Activated CD4-positive, alpha-beta T cell treated with anti-CD3 and anti-CD28 coated beads for 4 hours (primary cell): ENCODE measurements around the gene CLCA4.

Experiments
- DNase-seq, 2 donors: peaks; one replicate each; pipeline ENCODE4 v3.0.0-alpha.2; 2020

Gene CLCA4, protein sequence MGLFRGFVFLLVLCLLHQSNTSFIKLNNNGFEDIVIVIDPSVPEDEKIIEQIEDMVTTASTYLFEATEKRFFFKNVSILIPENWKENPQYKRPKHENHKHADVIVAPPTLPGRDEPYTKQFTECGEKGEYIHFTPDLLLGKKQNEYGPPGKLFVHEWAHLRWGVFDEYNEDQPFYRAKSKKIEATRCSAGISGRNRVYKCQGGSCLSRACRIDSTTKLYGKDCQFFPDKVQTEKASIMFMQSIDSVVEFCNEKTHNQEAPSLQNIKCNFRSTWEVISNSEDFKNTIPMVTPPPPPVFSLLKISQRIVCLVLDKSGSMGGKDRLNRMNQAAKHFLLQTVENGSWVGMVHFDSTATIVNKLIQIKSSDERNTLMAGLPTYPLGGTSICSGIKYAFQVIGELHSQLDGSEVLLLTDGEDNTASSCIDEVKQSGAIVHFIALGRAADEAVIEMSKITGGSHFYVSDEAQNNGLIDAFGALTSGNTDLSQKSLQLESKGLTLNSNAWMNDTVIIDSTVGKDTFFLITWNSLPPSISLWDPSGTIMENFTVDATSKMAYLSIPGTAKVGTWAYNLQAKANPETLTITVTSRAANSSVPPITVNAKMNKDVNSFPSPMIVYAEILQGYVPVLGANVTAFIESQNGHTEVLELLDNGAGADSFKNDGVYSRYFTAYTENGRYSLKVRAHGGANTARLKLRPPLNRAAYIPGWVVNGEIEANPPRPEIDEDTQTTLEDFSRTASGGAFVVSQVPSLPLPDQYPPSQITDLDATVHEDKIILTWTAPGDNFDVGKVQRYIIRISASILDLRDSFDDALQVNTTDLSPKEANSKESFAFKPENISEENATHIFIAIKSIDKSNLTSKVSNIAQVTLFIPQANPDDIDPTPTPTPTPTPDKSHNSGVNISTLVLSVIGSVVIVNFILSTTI

DNA sequence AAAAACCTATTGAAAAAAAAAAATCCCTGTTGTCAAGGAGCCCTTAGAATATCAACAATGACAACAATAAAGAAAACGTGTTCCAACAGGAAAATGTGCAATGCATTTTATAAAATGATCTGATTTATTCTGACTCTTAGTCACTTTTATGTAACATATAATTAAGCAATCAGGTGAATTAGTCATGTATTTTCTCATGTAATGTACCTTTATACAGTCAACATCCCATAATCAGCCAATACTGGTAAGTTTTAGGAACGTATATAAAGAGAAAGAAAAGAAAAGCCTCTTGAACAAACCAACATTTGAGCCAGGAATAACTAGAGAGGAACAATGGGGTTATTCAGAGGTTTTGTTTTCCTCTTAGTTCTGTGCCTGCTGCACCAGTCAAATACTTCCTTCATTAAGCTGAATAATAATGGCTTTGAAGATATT lies at the start of gene CLCA4:
Gene CLCA4 (plus strand): TSS at position 292 of the 435 bp plus-strand sequence. CDS start 42 bp downstream, at position 334.
- DNase-seq: no peak

DNA sequence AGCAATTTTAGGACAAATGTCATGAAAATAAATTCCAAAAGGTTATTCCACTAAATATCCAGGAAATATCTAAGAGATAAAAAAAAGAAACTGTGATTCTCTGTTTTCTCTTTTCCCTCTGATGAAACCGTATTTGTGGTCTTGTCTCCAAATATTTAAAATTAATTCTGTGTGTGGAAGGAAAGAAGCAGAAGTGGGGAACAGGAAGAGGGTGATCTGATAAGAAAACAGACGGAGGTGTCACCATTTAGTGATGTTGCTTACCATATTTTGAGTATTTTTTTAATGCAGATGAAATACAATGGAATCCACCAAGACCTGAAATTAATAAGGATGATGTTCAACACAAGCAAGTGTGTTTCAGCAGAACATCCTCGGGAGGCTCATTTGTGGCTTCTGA lies 48.6 kb upstream of the CLCA4 start:
- no peak for DNase-seq

DNA sequence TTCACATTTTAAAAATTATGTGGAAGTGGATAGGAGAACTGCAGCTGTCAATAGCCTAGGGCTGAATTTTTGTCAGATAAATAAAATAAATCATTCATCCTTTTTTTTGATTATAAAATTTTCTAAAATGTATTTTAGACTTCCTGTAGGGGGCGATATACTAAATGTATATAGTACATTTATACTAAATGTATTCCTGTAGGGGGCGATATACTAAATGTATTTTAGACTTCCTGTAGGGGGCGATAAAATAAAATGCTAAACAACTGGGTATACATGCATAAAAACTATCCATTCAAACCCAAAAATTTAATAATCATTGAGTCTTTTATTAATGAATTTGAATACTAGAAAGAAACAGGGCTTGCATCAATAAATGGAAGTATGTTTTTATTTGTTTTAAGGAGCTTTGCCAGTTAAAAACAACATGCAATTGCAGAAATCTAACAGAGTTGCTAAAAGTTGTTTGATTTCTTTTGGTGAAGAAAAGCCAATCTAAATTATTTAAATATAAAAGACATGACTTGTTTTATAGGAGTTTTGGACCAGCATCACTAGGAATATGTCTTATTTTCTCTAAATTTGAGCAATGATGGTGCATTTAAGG lies 46.8 kb upstream of the CLCA4 start:
- DNase-seq: no peak

DNA sequence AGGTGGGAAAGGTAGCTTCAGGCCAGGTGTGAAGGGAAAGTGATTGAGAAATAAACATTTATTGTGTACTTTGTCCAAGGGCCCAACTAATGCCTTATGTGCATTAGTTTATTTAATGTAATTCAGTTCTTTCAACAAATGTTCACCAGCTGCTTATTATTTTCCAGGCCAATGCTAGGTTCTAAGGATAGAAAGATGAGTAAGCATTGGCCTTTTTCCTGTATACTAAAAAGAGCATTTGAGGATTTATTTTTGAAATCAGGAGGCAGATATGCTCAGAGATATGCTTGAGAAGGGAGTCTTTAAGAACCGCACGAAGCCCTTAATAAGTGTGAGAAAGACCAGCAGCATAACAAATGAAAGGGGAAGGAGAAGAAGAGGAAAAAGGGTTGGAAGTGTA lies 46.2 kb upstream of the CLCA4 start:
- DNase-seq: no peak

DNA sequence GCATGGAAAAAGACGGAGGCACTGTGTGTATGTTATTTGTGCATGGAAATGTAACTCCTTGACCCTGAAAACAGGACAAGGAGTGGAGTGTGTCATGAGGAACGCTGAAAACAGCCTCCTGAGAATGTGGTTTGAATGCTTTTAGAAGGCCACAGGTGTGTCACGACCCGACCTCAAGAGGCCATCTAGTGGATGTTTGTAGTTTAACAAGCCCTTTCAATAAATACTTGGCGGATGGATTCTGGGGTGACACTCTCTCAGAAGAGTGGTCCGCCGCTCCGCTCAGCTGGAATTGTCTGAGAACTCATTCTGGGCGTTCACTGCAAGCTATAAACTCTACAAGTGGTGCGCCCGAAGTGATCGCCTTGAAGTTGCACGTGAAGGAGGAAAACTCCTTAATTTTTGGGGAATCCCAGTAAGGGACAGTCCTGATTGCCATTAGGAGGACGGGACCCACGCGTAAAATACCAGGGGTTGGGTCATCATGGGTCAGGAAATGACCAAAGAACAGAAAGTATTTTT lies 44.7 kb upstream of the CLCA4 start:
- peak; percentile 27 to 36 for DNase-seq

DNA sequence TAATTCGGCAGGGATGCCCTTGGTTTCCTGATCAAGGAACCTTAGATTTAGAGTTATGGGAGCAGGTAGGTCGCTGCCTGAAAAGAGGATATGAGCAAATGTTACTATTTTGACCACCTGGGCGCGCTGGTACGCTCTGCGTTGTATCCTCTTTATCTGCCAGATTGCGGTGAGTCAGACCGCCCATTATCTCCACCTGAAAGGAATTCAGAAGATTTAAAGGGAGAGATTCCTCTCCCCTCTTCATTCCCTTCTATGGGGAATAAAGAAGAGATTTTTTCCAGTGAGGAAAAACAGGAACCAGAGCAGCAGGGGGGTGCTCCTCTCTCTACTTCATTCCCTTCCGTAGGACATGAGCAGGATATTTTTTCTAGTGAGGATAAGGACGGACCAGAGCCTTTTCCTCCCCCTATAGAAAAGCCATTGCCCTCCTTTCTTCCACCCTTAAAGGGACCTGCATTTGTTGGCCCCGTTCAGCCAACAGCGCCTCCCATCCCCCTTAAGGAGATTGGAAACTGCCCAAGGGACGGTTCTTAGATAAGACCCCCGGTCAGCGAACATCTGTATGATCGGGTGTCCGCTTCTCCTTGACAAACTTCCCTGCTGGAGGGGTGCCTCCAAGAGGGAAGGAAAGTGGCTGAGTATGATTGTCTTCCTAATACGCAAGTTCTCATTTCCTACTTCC lies 44.0 kb upstream of the CLCA4 start:
- DNase-seq: peak in 1 of 2 donors; percentile 8

DNA sequence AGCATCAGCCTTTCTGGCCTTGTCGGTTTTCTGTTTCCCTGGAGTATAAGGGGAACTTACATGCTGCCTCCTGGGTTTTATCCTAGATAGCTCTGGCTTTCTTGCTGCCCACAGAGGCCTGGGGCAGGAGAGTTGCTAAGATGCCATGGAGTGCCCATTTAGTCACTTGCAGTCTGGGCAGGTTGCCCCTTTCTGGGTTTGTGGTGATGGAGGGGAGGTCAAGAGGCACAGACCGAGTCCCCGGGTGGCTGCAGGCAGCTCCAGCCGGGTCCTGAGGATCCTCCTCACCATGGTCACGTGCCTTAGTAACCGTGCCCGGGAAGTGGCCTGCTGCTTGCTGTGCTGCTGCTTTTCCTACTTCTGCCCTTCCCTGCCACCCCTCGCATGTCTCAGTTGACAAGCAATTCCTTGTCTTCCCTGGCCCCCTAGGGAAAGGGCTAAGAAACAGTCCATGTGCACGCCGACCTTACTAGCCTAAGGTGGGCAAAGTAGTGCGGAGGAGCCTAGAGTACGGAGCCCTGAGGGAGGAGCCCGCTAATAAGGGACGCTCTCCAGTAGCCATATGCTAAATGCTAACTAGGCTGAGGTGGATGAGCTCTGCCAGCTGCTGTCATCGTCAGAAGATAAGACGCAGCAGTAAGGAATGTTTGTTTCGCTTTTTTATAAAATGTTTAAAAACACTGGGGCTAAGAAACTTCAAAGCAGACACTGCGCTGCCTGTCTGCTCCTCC lies 43.3 kb upstream of the CLCA4 start:
- no peak for DNase-seq

DNA sequence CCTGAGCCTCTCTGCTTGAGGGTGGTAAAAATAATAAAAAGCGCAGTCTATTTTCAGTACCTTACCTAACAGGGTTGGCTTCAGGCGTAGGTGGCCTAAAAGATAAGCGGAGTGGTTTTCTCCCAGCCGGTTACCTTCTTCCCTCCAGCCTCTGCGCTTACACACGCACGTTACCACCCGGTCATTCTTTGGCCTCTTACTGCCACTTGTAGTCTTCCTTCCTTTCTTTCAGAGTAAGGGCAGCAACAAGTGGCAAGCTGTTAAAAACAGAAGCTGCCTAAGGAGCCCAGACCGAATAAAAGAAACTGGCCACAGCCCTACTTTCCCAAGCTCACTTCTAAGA lies 42.8 kb upstream of the CLCA4 start:
- DNase-seq: no peak

DNA sequence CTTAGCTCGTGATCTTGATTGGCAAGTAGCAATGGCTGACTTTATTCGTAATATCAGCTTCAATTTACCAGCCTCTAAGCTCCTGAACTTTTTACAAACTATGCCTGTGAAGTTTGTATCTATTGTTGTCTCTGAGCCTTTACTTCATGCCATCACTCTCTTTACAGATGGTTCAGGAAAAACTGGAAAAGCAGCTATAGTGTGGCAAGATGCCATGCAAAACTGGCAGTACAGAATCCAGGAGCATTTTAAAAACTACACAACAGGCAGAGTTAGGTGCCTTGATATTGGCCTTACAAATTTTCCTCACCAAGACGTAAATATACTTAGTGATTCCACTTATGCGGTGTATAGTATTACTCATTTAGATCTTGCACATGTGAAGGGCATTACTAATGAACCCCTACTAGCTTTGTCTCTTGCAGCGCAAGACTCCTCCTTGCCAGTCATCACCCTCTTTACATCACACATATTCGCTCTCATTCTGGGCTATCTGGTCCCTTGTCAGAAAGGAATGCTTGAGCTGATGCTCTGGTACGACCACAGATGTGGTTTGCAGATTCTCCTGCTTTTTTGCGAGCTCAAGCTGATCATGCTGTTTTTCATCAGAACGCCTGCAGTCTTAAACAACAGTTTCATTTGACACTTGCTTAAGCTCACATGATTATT lies 41.8 kb upstream of the CLCA4 start:
- no peak for DNase-seq

DNA sequence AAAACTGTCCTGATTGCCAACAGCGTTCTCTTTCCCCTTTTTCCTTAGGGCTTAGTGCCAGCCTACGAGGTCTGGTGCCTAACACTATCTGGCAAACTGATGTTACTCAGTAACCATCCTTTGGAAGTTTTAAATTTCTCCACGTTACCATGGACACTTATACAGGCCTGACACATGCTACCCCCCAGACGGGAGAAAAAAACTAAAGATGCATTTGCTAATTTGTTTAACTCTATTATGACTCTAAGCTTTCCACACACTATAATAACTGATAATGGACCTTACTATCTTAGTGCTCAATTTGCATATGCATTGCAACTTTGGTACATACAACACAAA lies 41.3 kb upstream of the CLCA4 start:
- no peak for DNase-seq

DNA sequence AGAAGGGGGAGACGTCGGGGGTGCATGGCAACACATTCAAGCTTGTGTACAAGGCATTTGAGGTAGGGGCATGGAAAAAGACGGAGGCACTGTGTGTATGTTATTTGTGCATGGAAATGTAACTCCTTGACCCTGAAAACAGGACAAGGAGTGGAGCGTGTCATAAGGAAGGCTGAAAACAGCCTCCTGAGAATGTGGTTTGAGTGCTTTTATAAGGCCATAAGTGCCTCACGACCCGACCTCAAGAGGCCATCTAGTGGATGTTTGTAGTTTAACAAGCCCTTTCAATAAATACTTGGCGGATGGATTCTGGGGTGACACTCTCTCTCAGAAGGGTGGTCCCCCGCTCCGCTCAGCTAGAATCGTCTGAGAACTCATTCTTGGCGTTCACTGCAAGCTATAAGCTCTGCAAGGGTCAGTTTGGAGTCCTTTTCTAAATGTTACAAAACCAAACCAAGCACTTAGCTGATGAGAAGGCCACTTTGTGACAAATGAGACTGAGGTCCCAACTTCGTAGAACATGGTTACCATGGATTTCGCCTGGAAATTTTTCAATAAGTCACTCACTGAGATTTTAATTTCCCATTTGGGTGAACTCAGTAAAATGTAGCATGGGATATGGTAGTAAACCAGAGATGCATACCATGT lies 38.8 kb upstream of the CLCA4 start:
- no peak for DNase-seq

DNA sequence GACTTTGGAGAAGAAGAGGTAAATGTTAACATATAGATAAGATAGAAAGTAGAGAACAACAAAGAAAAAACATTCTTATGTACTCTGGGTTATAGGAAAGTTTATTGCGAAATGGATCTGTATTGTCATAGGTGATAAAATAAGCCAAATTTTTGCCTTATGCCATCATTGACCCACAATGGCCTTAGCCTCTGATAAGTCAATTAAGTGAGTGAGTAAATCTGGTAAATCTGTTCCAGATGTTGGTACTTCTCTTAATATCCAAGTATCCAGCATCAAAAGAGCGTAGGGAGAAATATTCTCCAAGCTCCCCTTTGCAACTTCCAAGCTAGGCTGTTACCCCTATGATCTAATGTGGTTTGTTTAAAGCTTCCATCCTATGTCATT lies 38.3 kb upstream of the CLCA4 start:
- DNase-seq: no peak

DNA sequence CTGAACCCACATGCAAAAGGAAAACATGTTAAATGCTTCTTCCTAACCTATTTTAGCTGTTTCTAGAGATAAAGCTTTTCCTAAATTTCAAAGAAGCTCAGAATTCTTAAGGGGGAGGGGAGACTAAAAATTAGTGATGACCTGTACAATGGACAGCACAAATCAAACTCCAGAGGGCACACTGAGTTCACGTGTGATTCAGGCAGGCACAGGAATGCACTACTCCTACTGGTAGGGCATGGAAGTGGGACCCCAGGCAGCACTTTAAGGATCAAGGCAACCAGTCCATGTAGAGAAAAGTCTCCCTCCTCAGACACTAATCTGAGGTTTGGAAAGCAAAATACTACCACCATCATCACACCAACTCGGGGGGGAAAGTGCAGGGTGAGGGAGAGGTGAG lies 31.3 kb upstream of the CLCA4 start:
- DNase-seq: no peak

DNA sequence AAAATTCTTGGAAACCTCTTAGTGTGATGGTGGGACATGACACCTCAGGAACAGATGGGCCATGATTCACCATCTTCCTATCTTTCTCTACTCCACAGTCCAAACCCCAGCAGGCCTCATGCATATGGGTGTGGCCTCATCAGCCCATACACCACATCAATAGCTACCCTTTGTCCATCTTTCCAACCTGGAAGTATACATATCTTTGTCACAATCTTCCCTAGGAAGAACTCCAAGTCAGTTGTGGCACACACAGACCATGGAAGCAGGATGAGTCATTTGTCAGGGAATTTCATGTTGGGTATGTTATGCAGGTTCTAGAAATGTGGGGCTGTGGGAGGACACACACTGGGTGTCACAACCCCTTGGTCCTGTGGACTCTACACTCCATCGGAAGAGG lies 30.5 kb upstream of the CLCA4 start:
- no peak for DNase-seq

DNA sequence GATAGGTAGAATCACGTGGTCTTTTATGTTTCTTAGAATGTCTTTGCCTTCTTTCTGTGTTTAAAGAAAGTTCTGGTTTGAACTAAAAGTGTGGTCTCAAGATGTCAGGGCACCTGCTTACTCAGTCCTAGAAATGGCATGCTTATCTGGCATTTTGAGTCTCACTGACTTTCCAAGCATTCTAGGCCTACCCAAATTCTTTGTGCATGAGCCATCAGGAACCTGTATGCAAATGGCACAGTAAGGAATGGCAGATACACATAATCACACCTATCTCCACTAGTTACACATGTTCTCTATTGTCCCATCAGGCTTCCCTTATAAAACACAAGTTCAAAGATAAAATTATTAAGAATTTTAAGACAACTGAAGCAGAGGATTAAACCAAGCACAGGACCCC lies 29.5 kb upstream of the CLCA4 start:
- no peak for DNase-seq

DNA sequence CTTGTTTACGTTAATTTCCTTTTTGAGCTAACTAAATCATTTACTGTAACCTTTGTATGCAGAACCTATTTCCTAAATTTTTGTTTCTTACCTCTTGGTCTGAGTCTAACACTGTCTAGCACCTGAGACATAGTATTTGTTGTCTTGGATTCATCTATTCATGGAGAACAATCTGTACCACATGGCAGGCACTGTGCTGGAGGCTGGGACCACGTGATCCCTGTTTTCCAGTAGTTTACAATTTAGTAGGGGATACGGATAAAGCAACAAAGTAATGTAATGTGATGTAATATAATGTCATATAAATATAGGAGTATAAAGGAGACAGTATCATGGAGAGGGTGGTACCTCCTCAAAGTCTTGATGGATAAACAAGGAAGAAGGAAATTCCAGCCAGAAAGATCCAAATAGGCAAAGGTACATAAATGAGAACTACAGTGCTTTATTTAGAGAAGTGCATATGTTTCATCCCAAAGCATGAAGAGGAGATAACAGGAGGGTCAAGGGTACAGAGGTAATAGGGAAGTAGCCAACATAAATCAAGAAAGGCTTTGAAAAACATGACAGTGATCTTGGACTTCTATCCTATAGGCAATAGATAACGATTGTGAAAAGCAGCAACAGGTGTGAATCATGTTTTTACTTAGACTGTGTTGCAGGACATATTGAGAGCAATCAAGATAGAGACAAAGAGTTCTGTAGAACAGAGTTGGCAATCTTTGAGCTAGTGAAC lies 25.9 kb upstream of the CLCA4 start:
- no peak for DNase-seq

DNA sequence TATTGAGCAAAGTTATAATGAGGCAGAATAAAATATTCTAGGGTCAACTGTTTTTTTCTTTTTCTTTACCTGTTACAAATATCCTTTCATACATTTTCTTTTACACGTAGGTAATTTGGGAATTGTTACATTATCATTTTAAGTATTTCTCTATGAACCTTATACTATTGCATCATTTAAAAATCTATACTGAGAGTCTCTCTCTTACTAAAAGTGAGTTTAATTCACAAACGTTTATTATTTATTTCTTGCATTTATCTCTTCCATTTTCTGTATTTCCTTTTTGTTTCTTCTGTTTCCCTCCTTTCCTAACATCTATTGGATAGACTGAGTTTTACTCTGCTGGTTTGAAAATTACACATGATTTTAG lies 25.4 kb upstream of the CLCA4 start:
- DNase-seq: no peak

DNA sequence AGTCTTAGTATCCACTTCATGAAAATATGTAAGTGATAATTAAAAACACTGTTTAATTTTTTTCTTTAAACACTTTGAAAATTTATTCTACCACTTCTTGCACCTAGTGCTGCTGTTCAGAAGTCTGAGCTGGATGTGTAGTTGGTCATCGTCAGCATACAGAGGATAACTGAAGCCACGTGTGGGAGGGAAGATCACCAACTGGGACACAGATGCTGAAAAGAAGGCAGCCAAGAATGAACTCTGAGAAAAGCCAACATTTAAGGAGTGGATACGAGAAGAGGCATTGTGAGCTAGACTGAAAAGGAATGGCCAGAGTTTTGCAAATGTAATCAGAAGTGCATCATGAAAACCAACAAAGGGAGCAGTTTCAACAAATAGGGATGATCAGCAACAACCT lies 24.6 kb upstream of the CLCA4 start:
- DNase-seq: no peak

DNA sequence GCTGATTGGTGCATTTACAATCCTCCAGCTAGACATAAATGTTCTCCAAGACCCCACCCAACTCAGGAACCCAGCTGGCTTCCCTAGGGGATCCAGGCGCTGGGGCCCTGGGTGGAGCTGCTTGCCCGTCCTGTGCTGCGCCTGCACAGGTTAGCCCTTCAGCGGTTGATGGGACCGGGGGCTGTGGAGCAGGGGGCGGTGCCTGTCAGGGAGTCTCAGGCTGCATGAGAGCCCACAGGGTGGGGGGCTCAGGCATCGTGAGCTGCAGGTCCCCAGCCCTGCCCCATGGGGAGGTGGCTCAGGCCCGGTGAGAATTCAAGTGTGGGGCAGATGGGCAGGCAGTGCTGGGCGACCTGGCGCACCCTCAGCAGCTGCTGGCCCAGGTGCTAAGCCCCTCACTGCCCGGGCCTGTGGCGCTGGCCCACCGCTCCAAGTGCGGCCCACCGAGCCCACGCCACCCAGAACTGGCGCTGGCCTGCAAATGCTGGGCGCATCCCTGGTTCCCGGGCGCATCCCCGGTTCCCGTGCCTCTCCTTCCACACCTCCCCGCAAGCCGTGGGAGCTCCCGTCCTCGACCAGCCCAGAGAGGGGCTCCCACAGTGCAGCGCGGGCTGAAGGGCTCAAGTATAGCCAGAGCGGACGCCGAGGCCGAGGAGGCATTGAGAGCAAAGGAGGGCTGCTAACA lies 23.1 kb upstream of the CLCA4 start:
- DNase-seq: no peak

DNA sequence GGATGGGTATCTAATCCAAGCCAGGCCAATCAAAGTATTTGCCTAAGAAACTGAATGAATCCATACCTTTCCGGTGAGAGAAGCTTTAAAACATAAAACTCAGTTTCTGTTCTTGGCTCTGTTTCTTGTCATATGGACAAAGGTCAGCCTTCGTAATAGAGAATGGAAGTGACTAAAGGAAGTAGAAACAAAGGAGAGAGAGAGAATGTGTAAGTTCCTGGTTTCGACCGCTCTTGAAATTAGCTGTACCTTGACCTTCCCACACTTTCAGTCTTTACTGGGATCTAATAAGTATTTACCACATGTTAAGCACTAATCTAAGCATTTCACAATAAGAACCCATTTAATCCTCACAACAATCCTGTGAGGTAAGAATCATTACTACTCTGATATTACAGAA lies 19.6 kb upstream of the CLCA4 start:
- no peak for DNase-seq
